Hematopoietic multipotent progenitor cell treated with erythropoietin and hydrocortisone succinate and interleukin-3 and kit ligand, for 6 days (in vitro differentiated cells): ENCODE measurements around the gene OST4.

ENCODE experiments used
- DNase-seq: peaks from one replicate; pipeline ENCODE4 v3.0.0-alpha.2; 2015

The OST4 gene

DNA sequence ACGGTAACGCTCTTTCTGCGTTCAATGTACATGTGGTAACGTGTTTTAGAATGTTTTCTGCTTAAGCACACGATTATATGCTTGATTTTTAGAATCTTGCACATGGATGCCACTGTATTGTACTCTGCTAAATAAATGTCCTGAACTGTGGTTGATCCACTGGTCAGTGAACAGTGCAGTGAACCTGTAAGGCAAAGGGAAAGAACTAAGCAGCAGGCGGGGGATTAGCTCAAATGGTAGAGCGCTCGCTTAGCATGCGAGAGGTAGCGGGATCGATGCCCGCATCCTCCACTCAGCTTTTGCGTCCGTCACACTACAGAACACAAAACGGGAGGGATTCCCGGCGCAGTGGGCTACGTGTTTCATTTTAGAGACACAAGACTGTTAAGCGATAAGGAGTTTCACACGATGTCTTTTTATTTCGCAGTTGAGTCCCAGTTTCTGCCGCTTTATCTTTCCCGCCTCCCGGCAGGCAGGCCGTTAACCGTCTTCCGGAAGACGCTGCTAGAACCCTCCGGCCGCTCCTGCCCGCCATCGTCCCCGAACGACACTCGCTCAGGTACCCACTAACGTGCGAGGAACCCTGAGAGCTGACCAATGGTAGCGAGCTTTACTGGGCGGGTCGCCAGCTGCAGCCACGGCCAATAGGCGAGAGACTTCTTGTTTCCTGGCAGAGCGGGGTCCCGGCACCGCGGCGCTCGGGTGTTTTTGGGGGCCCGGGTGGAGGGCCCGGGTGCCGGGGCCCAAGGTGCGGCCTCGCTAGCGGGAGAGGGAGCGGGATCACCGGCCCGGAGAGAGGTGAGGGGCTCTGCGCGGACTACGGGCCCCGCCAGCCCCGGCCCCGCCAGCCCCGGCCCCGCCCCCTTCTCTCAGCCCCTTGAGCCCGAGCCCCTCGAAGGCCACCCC lies 20.2 kb downstream of the OST4 start, which contains the start of gene AGBL5:
TSS of gene AGBL5 (plus strand) at position 673 of the 906 bp plus-strand sequence. CDS start 1,291 bp downstream, outside the sequence.
- peak; percentile 97 for DNase-seq

DNA sequence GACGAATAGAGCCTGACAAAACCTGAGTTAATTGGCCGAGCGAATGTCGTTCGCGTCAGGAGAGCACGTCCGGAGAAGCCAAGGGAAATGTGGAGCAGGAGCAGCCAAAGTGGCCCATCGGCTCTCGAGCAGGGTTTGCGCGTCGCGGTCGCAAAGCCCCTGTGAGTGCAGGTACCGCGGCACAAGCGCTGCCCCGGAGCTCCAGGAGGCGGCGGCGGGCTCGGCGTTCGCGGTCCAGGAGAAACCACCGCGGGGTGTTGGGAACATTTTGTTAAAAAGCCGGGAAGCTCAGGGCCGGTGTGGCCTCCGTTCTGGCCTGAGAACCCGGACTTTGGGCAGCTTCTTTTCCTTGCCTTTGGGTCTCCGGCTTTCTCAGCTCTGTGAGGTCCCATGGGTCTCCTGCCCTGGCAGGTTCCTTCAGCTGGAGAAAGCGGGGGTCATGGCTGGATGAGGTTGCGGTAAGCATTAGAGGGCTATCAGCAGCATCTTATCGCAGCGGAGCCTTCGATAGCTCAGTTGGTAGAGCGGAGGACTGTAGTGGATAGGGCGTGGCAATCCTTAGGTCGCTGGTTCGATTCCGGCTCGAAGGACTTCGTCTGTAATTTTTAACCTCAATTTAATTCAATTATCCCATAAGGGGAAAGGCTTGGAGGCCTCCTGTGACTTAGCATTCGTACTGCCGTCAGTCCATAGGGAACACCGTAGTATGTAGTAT lies 21.0 kb downstream of the OST4 start:
- peak; percentile 93 for DNase-seq

DNA sequence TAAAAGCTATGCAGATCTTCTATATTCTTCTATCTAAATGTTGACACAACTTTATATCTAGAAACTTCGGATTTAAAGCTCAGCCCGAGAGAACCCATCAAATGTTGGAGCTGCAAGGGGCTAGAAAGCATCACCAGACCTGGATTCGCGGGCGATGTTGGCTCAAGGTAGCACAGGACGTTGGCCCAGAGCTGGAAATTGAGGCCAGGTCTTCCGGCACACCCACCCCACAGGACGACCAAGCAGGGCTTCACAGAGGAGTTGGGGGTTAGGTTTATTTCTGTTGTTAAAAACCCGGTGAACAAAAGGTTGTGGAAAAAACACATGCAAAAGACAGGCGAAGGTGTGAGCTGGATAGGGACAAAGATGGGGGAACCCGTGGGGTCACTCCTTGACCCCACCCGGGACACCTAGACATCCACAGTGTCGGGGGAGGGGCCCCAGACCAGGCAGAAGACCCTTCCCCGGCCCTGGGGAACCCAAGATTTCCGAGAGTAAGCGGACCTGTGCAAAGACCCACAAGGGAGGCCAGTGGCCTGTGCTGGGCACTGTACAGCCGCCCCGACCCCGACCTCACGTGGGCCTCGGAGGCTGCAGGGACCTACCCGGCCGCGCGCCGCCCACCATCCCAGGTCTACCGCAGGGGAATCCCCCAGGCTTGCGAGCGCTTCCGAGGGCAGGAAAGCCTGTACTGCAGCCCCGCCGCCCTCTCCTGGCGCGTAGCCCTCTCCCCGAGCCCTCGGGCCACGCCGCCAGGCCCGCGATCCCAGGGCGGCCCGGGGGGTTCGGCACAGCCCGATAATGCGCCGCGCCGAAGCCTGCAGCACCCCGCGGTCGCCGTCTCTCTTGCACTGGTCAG lies 21.8 kb downstream of the OST4 start:
- DNase-seq = no peak

DNA sequence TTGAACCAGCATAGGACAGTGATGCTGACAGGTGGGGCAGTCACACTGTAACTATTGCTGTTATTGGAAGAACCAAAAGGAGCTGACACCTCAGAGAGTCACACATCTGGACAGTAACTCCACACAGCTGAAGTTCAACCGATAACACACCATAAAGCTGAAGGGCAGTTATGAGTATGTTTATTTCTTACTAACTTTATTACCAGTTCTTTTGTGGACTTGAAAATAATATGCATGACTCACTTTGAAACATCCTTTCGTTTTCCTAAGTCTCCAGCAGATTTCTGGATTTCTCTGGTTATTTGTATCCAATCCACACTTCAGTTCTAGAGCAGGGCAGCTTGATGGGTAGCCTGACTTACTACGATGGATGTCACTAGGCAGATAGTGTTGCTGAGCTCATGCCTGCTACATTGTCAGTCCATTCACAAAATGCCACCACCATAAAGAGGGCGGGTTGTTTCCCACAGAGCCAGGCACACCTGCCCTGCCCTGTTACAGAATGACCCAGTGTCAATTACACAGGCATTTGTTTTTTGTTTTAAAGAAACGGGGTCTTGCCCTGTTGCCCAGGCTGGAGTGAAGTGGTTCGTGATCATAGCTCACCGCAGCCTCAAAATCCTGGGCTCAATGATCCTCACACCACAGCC lies 28.3 kb downstream of the OST4 start:
- no peak for DNase-seq

DNA sequence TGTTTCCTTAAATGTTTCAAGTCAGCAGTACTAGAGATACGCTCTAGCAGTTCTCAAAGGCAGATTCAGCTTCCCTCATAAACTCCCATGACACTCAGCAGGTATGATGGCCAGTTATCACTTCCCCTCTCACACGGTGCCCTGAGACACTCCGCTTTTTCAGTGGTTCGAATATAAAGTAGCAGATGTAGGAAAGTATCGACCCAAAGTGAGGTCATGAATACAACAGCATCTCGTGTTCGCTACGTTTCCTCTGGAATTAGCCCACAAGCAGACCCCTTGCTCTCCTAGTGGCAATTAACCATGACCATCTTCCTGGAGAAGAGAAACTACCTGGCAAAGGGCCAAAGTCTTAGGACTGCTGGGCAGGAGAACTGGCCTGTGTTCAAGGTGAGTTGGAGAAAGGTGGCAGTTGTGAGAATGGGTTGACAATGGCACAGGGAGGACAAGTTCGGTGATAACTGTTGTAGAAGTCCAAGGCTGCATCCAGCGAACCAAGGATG lies 29.2 kb downstream of the OST4 start:
- no peak for DNase-seq

DNA sequence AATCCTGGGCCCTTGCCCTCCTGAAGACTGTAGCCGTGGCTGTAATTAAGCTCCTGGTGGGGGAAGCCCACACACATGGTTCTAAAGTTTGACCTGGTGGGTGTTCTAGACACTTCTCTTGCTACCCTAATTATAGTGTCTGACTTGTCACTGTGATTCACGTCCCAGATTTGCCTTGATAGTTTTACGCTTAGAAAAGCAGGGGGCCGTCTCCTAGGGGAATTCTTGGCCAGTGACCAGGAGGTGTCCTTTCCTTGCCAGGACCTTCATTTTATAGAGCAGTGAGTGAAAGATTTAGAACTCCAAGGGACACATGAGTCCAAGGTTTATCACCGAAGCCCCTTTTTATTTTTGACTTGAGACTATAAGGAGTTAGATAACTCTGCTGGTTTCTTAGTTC lies 29.7 kb downstream of the OST4 start:
- DNase-seq = no peak

DNA sequence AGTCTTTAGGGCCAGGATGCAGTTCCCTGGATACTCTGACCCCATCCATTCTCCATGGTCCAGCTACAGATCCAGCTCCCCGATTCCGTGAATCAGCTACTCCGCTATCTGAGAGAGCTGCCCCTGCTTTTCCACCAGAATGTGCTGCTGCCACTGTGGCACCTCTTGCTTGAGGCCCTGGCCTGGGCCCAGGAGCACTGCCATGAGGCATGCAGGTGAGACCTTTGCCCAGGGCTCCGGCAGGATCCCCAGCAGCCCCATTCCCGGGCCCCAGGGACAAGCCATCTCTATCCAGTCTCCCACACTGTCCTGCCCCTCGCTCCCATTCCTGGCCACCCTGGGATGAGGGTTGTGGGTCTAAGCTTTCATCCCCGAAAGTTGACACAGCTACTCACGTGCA lies 31.2 kb downstream of the OST4 start:
- no peak for DNase-seq

DNA sequence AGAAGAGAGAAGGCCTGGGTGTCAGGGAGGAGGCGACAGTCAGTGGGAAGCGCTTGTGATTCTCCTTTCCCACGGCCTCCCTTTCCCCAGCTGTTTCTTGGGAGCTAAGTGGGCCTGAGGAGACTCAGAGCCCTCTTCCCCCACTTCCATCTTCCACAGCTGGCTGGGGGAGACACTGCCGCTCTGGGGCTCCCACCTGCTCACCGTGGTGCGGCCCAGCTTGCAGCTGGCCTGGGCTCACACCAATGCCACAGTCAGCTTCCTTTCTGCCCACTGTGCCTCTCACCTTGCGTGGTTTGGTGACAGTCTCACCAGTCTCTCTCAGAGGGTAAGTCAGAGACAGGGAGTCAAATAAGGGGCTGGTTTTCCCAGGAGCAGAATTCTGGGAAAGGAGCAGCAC lies 31.6 kb downstream of the OST4 start:
- DNase-seq = no peak

GRCh38 chr2:27039426-27039825 lies 32.0 kb downstream of the OST4 start:
- no peak for DNase-seq

DNA sequence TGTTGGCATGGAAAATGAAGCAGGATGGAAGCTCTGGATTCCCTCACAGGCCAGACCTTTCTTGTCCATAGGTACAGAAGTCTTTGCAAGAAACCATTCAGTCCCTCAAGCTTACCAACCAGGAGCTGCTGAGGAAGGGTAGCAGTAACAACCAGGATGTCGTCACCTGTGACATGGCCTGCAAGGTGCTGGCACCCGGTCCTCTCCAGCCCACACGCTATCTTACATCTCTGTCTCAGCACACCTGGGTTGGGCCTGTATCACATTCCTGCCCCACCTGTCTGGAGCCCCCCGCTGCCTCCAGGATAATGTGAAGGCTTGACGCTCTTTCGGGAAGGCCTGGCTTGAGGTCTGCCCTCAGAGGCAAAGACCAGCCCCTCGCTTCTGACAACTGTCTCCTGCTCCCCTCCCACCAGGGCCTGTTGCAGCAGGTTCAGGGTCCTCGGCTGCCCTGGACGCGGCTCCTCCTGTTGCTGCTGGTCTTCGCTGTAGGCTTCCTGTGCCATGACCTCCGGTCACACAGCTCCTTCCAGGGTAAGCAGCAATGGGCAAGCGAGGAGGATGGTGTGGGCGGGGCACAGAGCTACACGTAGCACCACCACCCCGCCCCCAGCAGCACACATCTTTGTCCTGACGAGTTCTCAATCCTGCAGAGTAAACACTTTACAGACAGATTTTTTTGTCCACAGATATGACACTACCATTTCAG lies 32.7 kb downstream of the OST4 start:
- no peak for DNase-seq

DNA sequence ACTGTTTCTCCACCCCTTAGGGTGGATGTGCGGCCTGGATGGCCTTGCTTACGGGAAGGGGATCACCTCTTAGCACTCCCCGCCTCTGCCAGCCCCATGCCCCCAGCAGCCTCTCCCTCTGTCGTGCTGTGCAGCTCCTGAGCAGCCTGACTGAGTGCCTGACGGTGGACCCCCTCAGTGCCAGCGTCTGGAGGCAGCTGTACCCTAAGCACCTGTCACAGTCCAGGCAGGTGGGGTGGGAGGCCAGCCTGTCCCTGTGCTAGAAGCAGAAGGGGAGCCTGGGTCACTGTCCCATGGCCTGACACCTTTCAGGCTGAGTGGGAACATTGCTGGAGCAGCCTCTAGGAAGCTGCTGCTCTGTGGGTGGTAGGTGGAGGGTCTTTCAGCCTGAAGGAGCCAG lies 33.4 kb downstream of the OST4 start:
- DNase-seq = no peak

- no peak for DNase-seq
Measured at GRCh38 chr2:27033253-27033852, 38.1 kb downstream of the OST4 start.

- peak; percentile 91 for DNase-seq
Measured at GRCh38 chr2:27032495-27033252, 38.8 kb downstream of the OST4 start, which contains the start of gene TMEM214. TSS of gene TMEM214 (plus strand) at chr2:27032965. CDS start at chr2:27033016, 51 bp downstream.

- no peak for DNase-seq
Measured at GRCh38 chr2:27029051-27029450, 42.4 kb downstream of the OST4 start.

GRCh38 chr2:27027211-27027651 lies 44.2 kb downstream of the OST4 start:
- DNase-seq = no peak

DNA sequence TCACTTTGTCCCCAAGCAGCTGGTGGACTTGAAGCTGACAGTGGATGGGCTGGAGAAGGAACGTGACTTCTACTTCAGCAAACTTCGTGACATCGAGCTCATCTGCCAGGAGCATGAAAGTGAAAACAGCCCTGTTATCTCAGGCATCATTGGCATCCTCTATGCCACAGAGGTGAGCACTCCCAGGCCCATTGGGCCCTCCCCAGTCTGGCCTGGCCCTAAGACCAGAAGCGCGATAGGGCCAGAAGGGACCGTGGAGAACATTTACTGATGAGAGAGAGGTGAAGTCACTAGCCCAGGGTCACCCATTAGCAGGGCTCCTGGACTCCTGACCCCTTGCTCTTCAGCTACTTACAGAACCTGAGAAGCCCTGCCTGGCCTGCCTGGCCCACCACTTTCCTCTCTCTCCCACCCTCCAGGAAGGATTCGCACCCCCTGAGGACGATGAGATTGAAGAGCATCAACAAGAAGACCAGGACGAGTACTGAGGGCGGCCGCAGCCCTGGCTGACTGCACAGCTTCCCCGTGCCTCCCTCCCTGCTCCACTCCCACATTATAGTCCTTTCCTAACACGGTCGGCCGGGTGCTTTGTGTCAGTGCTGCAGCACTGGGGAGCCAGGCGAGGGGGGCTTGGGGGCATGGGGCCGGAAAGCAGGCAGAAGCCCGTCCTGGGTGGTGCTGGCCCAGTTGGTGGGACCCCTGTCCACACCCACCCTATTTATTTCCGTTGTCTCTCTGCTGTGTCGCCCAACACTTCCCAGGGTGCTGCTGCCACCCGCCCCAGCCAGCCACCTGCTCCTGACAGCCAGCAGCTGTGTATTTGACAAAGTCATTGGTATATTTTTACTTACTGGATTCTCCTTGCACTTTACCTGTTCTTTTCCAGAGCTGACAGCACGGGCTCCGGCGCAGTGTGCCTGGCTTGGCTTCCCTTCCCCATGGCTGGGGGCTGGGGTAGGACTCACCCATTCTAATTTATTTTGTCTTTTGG lies 45.3 kb downstream of the OST4 start:
- no peak for DNase-seq

DNA sequence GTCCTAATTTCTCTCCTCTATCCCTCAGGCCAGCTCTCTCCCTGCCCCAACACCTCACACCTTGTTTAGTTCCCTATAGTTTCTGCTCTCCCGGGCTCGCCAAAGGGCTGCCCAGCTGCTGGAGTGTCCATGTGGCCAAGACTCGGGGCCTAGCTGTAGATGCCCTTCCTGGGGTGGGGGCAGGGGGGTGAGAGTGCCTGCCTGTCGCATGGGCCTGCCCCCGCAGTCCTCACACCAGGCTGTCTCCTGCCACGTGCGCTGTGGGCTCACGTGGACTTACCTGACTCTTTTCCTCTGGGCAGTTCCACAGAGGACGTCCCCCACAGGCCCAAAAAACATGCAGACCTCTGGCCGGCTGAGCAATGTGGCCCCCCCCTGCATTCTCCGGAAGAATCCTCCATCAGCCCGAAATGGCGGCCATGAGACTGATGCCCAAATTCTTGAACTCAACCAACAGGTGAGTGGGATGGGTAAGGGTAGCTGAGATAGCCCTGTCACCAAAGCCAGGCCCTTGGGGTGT lies 46.1 kb downstream of the OST4 start:
- DNase-seq = no peak

DNA sequence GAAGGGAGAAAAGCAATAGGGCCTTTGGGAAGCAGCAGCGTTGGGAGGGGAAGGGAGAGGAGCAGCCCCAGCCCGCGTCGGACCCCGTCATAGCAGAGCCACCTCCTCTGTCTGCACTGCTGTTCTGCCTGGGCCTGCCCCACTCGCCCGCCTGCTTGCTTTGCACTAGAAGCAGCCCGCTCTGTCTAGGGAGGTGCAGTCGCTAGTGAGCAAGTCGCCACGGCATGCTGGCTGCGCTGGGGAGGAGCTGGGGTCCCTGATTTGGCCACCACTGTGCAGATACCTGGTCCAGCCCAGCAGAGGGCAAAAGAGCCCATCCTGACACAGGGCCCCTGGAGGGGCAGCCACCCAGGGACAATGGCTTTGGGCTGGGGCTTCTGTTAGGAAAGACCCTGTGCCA lies 46.6 kb downstream of the OST4 start:
- DNase-seq = no peak

GRCh38 chr2:27024188-27024587 lies 47.3 kb downstream of the OST4 start:
- DNase-seq = peak; percentile 28
